HEK293 (cell line): ENCODE results near the gene ERICH6B.

ENCODE experiments used
- CTCF ChIA-PET: fragments of 350-600 bp; formaldehyde crosslinking; extraction: SDS; loops from one replicate; lab custom pipeline; 2021; ENCODE audit warnings: antibody characterized with exemption; lab: Yijun Ruan, JAX
- POLR2A ChIA-PET: fragments of 300-600 bp; formaldehyde crosslinking; extraction: SDS; loops from one replicate; lab custom pipeline; 2020; ENCODE audit warnings: antibody characterized with exemption, inconsistent platforms; lab: Yijun Ruan, JAX
- H3K27ac ChIP-seq: fragments of 200-500 bp; sonication (Bioruptor generic); 2 replicates; pipeline ENCODE4 v1.5.1; 2014; ENCODE audit warnings: low read depth, low read length, control low read depth, inconsistent platforms; ENCODE audit errors: extremely low read depth
- H3K36me3 ChIP-seq, 2 experiments: fragments of 200-500 bp in 1 of 2; sonication (Bioruptor generic) in 1 of 2; 1 replicate in 1 of 2; 2 replicates in 1 of 2; pipeline ENCODE4 v1.5.1; 2014 to 2017; ENCODE audit warnings: inconsistent platforms in 2 of 2, low read length in 2 of 2; ENCODE audit not compliant: control insufficient read depth in 2 of 2, insufficient read depth in 1 of 2
- H3K4me1 ChIP-seq: fragments of 200-500 bp; sonication (Bioruptor generic); 2 replicates; pipeline ENCODE4 v1.5.1; 2014; ENCODE audit warnings: mild to moderate bottlenecking, low read length, inconsistent platforms; ENCODE audit not compliant: control insufficient read depth, insufficient read depth
- H3K4me3 ChIP-seq: 2 replicates; pipeline ENCODE4 v1.5.1; 2011; ENCODE audit warnings: low read depth, mild to moderate bottlenecking, control low read depth, low read length, moderate library complexity
- H3K9me3 ChIP-seq: fragments of 200-500 bp; sonication (Bioruptor generic); 2 replicates; pipeline ENCODE4 v1.5.1; 2014; ENCODE audit warnings: low read depth, low read length, inconsistent platforms; ENCODE audit not compliant: control insufficient read depth, insufficient read depth
- ATF2 ChIP-seq: fragments of 450-650 bp; formaldehyde crosslinking; IDR thresholded peaks from 2 replicates; pipeline ENCODE4 v1.5.1; 2016; ENCODE audit warnings: missing biosample characterization, missing genetic modification characterization, low read depth
- GLI4 ChIP-seq: fragments of 450-650 bp; formaldehyde crosslinking; IDR thresholded peaks from 2 replicates; pipeline ENCODE4 v1.5.1; 2016; ENCODE audit warnings: missing biosample characterization, missing genetic modification characterization
- KLF17 ChIP-seq: fragments of 450-650 bp; formaldehyde crosslinking; IDR thresholded peaks from 2 replicates; pipeline ENCODE4 v1.5.1; 2016; ENCODE audit warnings: missing biosample characterization, missing genetic modification characterization
- MZF1 ChIP-seq: fragments of 450-650 bp; formaldehyde crosslinking; IDR thresholded peaks from 2 replicates; pipeline ENCODE4 v1.5.1; 2017; ENCODE audit warnings: missing biosample characterization, missing genetic modification characterization, borderline replicate concordance
- SCRT1 ChIP-seq: fragments of 450-650 bp; formaldehyde crosslinking; IDR thresholded peaks from 2 replicates; pipeline ENCODE4 v1.5.1; 2016; ENCODE audit warnings: missing biosample characterization, missing genetic modification characterization, borderline replicate concordance
- ZBTB10 ChIP-seq: fragments of 450-650 bp; formaldehyde crosslinking; IDR thresholded peaks from 2 replicates; pipeline ENCODE4 v1.5.1; 2016; ENCODE audit warnings: missing biosample characterization, missing genetic modification characterization
- ZFP37 ChIP-seq: fragments of 450-650 bp; formaldehyde crosslinking; IDR thresholded peaks from 2 replicates; pipeline ENCODE4 v1.5.1; 2016; ENCODE audit warnings: missing biosample characterization, missing genetic modification characterization
- ZFP69B ChIP-seq: fragments of 450-650 bp; formaldehyde crosslinking; IDR thresholded peaks from 2 replicates; pipeline ENCODE4 v1.5.1; 2016; ENCODE audit warnings: missing biosample characterization, missing genetic modification characterization
- ZIC2 ChIP-seq: fragments of 450-650 bp; formaldehyde crosslinking; IDR thresholded peaks from 2 replicates; pipeline ENCODE4 v1.5.1; 2016; ENCODE audit warnings: missing biosample characterization, missing genetic modification characterization
- ZNF10 ChIP-seq: fragments of 450-650 bp; formaldehyde crosslinking; IDR thresholded peaks from 2 replicates; pipeline ENCODE4 v1.5.1; 2017; ENCODE audit warnings: missing biosample characterization, missing genetic modification characterization
- ZNF132 ChIP-seq: fragments of 450-650 bp; formaldehyde crosslinking; IDR thresholded peaks from 2 replicates; pipeline ENCODE4 v1.5.1; 2017; ENCODE audit warnings: missing biosample characterization, missing genetic modification characterization, borderline replicate concordance
- ZNF138 ChIP-seq: fragments of 450-650 bp; formaldehyde crosslinking; IDR thresholded peaks from 2 replicates; pipeline ENCODE4 v1.5.1; 2016; ENCODE audit warnings: missing biosample characterization, missing genetic modification characterization, borderline replicate concordance
- ZNF146 ChIP-seq: fragments of 450-650 bp; formaldehyde crosslinking; IDR thresholded peaks from 2 replicates; pipeline ENCODE4 v1.5.1; 2016; ENCODE audit warnings: missing biosample characterization, missing genetic modification characterization
- ZNF157 ChIP-seq: fragments of 450-650 bp; formaldehyde crosslinking; IDR thresholded peaks from 2 replicates; pipeline ENCODE4 v1.5.1; 2016; ENCODE audit warnings: missing biosample characterization, missing genetic modification characterization
- ZNF211 ChIP-seq: fragments of 450-650 bp; formaldehyde crosslinking; IDR thresholded peaks from 2 replicates; pipeline ENCODE4 v1.5.1; 2016; ENCODE audit warnings: low read depth, missing biosample characterization, missing genetic modification characterization
- ZNF26 ChIP-seq: fragments of 450-650 bp; formaldehyde crosslinking; IDR thresholded peaks from 2 replicates; pipeline ENCODE4 v1.5.1; 2016; ENCODE audit warnings: missing biosample characterization, missing genetic modification characterization
- ZNF266 ChIP-seq: fragments of 450-650 bp; formaldehyde crosslinking; IDR thresholded peaks from 2 replicates; pipeline ENCODE4 v1.5.1; 2016; ENCODE audit warnings: missing biosample characterization, missing genetic modification characterization, low read depth
- ZNF292 ChIP-seq: fragments of 450-650 bp; formaldehyde crosslinking; IDR thresholded peaks from 2 replicates; pipeline ENCODE4 v1.5.1; 2016; ENCODE audit warnings: low read depth, missing biosample characterization, missing genetic modification characterization, borderline replicate concordance
- ZNF404 ChIP-seq: fragments of 450-650 bp; formaldehyde crosslinking; IDR thresholded peaks from 2 replicates; pipeline ENCODE4 v1.5.1; 2017; ENCODE audit warnings: missing biosample characterization, missing genetic modification characterization
- ZNF521 ChIP-seq: fragments of 450-650 bp; formaldehyde crosslinking; IDR thresholded peaks from 2 replicates; pipeline ENCODE4 v1.5.1; 2017; ENCODE audit warnings: missing biosample characterization, mild to moderate bottlenecking, missing genetic modification characterization
- ZNF529 ChIP-seq: fragments of 450-650 bp; formaldehyde crosslinking; IDR thresholded peaks from 2 replicates; pipeline ENCODE4 v1.5.1; 2017; ENCODE audit warnings: missing genetic modification characterization, missing biosample characterization; ENCODE audit not compliant: insufficient replicate concordance
- ZNF610 ChIP-seq: fragments of 450-650 bp; formaldehyde crosslinking; IDR thresholded peaks from 2 replicates; pipeline ENCODE4 v1.5.1; 2016; ENCODE audit warnings: missing biosample characterization, missing genetic modification characterization, borderline replicate concordance
- ZNF776 ChIP-seq: fragments of 450-650 bp; formaldehyde crosslinking; IDR thresholded peaks from 2 replicates; pipeline ENCODE4 v1.5.0; 2017; ENCODE audit warnings: missing biosample characterization, missing genetic modification characterization, borderline replicate concordance
- ZNF785 ChIP-seq: fragments of 450-650 bp; formaldehyde crosslinking; IDR thresholded peaks from 2 replicates; pipeline ENCODE4 v1.5.1; 2016; ENCODE audit warnings: missing biosample characterization, missing genetic modification characterization
- ZNF843 ChIP-seq: fragments of 450-650 bp; formaldehyde crosslinking; IDR thresholded peaks from 2 replicates; pipeline ENCODE4 v1.5.1; 2016; ENCODE audit warnings: missing biosample characterization, missing genetic modification characterization
- ZSCAN5A ChIP-seq: fragments of 450-650 bp; formaldehyde crosslinking; IDR thresholded peaks from 2 replicates; pipeline ENCODE4 v1.5.1; 2016; ENCODE audit warnings: missing biosample characterization, missing genetic modification characterization

ERICH6B gene

GRCh38 chr13:45516757-45517156 is 98.8 kb downstream of the ERICH6B start:
- ChIA-PET CTCF (interaction anchor here (1.3 kb wide), 1 partner anchor 106 kb away, joined by 3 read pairs; no protein-coding TSS in a partner anchor), POLR2A (no interaction called here)
- TF ChIP-seq ZNF292 (tag by site-specific recombination) = no peak
- TF ChIP-seq ZNF529 (tag by site-specific recombination) = no peak
- TF ChIP-seq ZNF138 = no peak
- TF ChIP-seq ZIC2 (tag by site-specific recombination) = no peak
- no peak for TF ChIP-seq ATF2
- no peak for TF ChIP-seq ZSCAN5A (tag by site-specific recombination)
- TF ChIP-seq ZNF521 (tag by site-specific recombination) = no peak
- no peak for TF ChIP-seq ZNF26 (tag by site-specific recombination)
- Histone ChIP-seq H3K9me3 (no peaks in the 10 kb centered on the region), H3K27ac (no peak overlapping the region), H3K4me3 (no peak overlapping the region), H3K36me3 (peaks cover 25 to 56% of the 10 kb centered on the region in 2 experiments), H3K4me1 (no peaks in the 10 kb centered on the region)

- H3K9me3 ChIP-seq = no peaks in the 10 kb centered on the region
- no peak overlapping the region for H3K27ac ChIP-seq
- TF ChIP-seq ZNF843 (tag by site-specific recombination) = no peak
- TF ChIP-seq ZBTB10 = no peak
- no peak for TF ChIP-seq SCRT1 (tag by site-specific recombination)
- TF ChIP-seq ZNF10 (tag by site-specific recombination) = no peak
- no peak for TF ChIP-seq ZNF785 (tag by site-specific recombination)
- no peak for TF ChIP-seq ZNF146 (tag by site-specific recombination)
- no peak for TF ChIP-seq ZNF132
- TF ChIP-seq ZNF404 (tag by site-specific recombination) = no peak
- TF ChIP-seq ZNF776 (tag by site-specific recombination) = no peak
- no peak for TF ChIP-seq ZFP69B (tag by site-specific recombination)
- no peak for TF ChIP-seq ZNF266
- no peak for TF ChIP-seq ZNF610 (tag by site-specific recombination)
- TF ChIP-seq MZF1 = no peak
- TF ChIP-seq ZNF211 (tag by site-specific recombination) = no peak
- TF ChIP-seq KLF17 (tag by site-specific recombination) = no peak
- no peak for TF ChIP-seq ZNF157 (tag by site-specific recombination)
- TF ChIP-seq ZFP37 (tag by site-specific recombination) = no peak
- no peak for TF ChIP-seq GLI4 (tag by site-specific recombination)
- H3K36me3 ChIP-seq = peaks cover 25 to 48% of the 10 kb centered on the region in 2 experiments
- H3K4me3 ChIP-seq = no peak overlapping the region
- POLR2A ChIA-PET = no interaction called here
- CTCF ChIA-PET = interaction anchor here (0.6 to 1.5 kb wide), 9 partner anchors 9 to 614 kb away, joined by 3 to 6 read pairs (median 3); no protein-coding TSS in a partner anchor
- no peaks in the 10 kb centered on the region for H3K4me1 ChIP-seq
Observed at GRCh38 chr13:45512098-45512496, 103.4 kb downstream of the ERICH6B start.
